Measurements from ENCODE around the gene MOXD1. TPM values are rescaled to one million over a fixed set of nuclear protein-coding genes. Genes with fewer than 3 reads are reported as not detected.
A peak's percentile ranks its signal among the peaks of the same experiment; 100 is the strongest.

The MOXD1 gene
- total and polyA plus RNA-seq, 2 experiments from 2014 or later = 9.0 to 16.8 TPM

DNA sequence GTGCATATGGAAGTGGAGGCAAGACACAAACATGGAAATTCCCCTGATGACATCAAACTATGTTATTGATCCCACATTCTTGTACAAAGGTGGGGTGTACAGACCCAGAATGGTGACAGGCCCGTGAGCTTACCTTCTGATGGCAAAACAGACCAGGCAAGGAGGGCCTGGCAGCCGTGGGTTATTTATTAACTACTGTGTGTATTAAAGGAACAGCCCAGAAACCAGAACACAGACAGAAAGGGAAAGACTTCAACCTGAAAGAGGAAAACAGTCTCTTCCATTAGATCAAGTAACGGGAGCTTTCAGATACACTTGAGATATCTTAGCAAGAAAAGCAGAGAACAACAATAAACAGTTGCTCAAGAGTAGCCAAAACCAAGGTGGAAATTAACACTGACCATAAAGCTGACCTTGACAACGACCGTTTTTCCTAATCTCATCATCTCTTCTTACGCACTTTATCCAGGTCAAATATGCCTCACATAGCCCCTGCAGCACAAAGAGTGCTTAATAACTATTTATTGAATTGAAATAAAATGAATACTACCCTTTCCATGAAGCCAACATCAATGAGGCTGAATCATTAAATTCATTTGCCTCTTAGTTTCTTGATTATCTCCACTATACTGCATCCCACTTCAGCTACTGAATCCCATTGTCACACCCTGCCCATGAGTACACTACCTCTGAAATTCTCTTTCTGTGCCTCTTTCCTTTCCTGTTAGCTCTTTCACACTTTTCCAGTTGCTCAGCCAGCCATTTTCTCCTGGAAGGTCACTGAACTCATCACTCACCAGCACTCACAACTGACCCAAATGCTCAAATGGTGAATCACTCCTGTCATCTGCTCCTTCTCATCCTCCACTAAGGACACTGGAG lies 67.4 kb downstream of the MOXD1 start:
- DNase-seq (ENCODE audit: low spot score) = peak; percentile 72
- Histone ChIP-seq H3K4me2 (peak overlapping the region; percentile 64), H4K20me1 (ENCODE audit: insufficient read depth, poor library complexity, severe bottlenecking) (no peaks in the 10 kb centered on the region), H2AFZ (peak overlapping the region; percentile 15), H3K4me3 (no peak overlapping the region), H3K79me2 (no peaks in the 10 kb centered on the region), H3K4me1 (ENCODE audit: insufficient read depth) (no peaks in the 10 kb centered on the region), H3K27ac (peak overlapping the region; percentile 70), H3K27me3 (no peaks in the 10 kb centered on the region), H3K9me3 (ENCODE audit: low read depth) (no peaks in the 10 kb centered on the region), H3K9me2 (replicated peaks; ENCODE audit: insufficient read depth) (no peaks in the 10 kb centered on the region), H3K36me3 (replicated peaks; ENCODE audit: insufficient read depth, low read depth) (no peaks in the 10 kb centered on the region)
- 28% methylated on average over 6 of the region's 6 CpGs for WGBS (ENCODE audit: low lambda C conversion rate, missing lambda C conversion rate)
- TF ChIP-seq EZH2phosphoT487 (IDR thresholded peaks at IDR 0.05; ENCODE audit: low read depth, severe bottlenecking, unreplicated experiment) (no peak), EZH2 (IDR thresholded peaks at IDR 0.05; ENCODE audit: borderline replicate concordance) (no peak)
- TF ChIP-seq, protein P1, sequence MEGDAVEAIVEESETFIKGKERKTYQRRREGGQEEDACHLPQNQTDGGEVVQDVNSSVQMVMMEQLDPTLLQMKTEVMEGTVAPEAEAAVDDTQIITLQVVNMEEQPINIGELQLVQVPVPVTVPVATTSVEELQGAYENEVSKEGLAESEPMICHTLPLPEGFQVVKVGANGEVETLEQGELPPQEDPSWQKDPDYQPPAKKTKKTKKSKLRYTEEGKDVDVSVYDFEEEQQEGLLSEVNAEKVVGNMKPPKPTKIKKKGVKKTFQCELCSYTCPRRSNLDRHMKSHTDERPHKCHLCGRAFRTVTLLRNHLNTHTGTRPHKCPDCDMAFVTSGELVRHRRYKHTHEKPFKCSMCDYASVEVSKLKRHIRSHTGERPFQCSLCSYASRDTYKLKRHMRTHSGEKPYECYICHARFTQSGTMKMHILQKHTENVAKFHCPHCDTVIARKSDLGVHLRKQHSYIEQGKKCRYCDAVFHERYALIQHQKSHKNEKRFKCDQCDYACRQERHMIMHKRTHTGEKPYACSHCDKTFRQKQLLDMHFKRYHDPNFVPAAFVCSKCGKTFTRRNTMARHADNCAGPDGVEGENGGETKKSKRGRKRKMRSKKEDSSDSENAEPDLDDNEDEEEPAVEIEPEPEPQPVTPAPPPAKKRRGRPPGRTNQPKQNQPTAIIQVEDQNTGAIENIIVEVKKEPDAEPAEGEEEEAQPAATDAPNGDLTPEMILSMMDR (IDR thresholded peaks at IDR 0.05; ENCODE audit: poor library complexity) = no peak

DNA sequence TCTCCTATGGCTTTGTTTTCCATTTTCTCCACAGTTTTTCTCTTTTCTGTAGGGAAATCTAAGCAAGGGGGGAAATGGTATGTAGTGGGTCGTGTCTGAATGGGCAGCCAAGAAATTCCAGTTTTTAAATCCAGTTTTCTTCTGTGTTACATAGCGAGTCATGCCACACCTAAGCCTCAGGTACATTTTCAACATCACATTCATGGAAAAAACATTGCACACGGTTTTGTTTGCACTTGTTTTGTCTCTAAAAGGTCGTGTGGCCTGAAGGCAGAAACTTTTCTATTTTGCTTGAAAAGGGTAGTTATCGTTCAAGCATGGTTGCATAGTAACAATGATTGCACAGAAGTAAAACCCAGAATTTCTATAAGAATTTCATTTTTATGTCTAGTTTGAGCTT lies 70.5 kb downstream of the MOXD1 start:
- TF ChIP-seq EZH2phosphoT487 (IDR thresholded peaks at IDR 0.05; ENCODE audit: low read depth, severe bottlenecking, unreplicated experiment) (no peak), EZH2 (IDR thresholded peaks at IDR 0.05; ENCODE audit: borderline replicate concordance) (no peak)
- TF ChIP-seq, protein P1 (IDR thresholded peaks at IDR 0.05; ENCODE audit: poor library complexity) = no peak
- Histone ChIP-seq H3K27me3 (no peaks in the 10 kb centered on the region), H3K79me2 (no peaks in the 10 kb centered on the region), H3K9me3 (ENCODE audit: low read depth) (no peaks in the 10 kb centered on the region), H3K4me3 (no peak overlapping the region), H3K9me2 (replicated peaks; ENCODE audit: insufficient read depth) (no peaks in the 10 kb centered on the region), H3K4me1 (ENCODE audit: insufficient read depth) (no peaks in the 10 kb centered on the region), H3K4me2 (no peak overlapping the region), H3K36me3 (replicated peaks; ENCODE audit: insufficient read depth, low read depth) (no peaks in the 10 kb centered on the region), H2AFZ (peak overlapping the region; percentile 3), H4K20me1 (ENCODE audit: insufficient read depth, poor library complexity, severe bottlenecking) (no peaks in the 10 kb centered on the region), H3K27ac (no peak overlapping the region)
- WGBS (ENCODE audit: low lambda C conversion rate, missing lambda C conversion rate) = 58% methylated on average over 5 of the region's 5 CpGs
- DNase-seq (ENCODE audit: low spot score) = no peak

DNA sequence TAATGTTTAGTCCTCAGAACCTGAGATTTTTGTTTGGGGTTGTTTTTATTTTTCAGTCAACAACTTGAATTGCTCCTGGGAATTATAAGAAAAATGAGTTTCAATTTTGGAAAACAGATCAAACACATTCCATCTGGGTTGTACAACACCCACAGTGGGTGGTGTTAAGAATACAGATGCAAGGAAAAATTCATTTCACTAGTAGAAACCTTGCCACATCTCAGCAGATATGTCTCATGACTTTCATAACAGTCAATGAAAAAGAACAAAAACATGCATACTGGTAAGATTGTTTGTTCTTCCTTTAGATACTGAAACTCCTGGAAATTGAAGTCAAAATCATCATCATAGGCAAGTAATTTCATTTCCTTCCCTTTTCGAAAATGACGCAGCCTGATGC lies 78.9 kb downstream of the MOXD1 start:
- Histone ChIP-seq H4K20me1 (ENCODE audit: insufficient read depth, poor library complexity, severe bottlenecking) (no peaks in the 10 kb centered on the region), H3K27me3 (no peaks in the 10 kb centered on the region), H3K4me2 (no peak overlapping the region), H3K36me3 (replicated peaks; ENCODE audit: insufficient read depth, low read depth) (no peaks in the 10 kb centered on the region), H3K4me1 (ENCODE audit: insufficient read depth) (no peaks in the 10 kb centered on the region), H3K27ac (no peak overlapping the region), H3K79me2 (no peaks in the 10 kb centered on the region), H2AFZ (no peak overlapping the region), H3K4me3 (no peak overlapping the region), H3K9me2 (replicated peaks; ENCODE audit: insufficient read depth) (no peaks in the 10 kb centered on the region), H3K9me3 (ENCODE audit: low read depth) (no peaks in the 10 kb centered on the region)
- no peak for DNase-seq (ENCODE audit: low spot score)
- WGBS (ENCODE audit: low lambda C conversion rate, missing lambda C conversion rate) = 96% methylated on average over 2 of the region's 2 CpGs
- TF ChIP-seq EZH2 (IDR thresholded peaks at IDR 0.05; ENCODE audit: borderline replicate concordance) = no peak
- no peak for TF ChIP-seq EZH2phosphoT487 (IDR thresholded peaks at IDR 0.05; ENCODE audit: low read depth, severe bottlenecking, unreplicated experiment)
- TF ChIP-seq, protein P1 (IDR thresholded peaks at IDR 0.05; ENCODE audit: poor library complexity) = no peak

Measured in hepatocyte (in vitro differentiated cells).